ENCODE measurements around the gene GSTA3.
"Not testable (repeated sequence)": the region's sequence is repeated elsewhere in the genome, so short reads cannot be mapped to it uniquely, and the experiment has no call there.

DNA sequence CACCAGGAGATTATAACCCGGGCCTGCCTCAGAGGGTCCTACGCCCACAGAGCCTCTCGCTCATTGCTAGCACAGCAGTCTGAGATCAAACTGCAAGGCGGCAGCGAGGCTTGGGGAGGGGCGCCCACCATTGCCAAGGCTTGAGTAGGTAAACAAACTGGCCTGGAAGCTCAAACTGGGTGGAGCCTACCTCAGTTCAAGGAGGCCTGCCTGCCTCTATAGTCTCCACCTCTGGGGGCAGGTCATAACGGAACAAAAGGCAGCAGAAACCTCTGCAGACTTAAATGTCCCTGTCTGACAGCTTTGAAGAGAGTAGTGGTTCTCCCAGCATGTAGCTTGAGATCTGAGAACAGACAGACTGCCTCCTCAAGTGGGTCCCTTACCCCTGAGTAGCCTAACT, 48.3 kb downstream of the GSTA3 start:
- TF ChIP-seq, protein P1, sequence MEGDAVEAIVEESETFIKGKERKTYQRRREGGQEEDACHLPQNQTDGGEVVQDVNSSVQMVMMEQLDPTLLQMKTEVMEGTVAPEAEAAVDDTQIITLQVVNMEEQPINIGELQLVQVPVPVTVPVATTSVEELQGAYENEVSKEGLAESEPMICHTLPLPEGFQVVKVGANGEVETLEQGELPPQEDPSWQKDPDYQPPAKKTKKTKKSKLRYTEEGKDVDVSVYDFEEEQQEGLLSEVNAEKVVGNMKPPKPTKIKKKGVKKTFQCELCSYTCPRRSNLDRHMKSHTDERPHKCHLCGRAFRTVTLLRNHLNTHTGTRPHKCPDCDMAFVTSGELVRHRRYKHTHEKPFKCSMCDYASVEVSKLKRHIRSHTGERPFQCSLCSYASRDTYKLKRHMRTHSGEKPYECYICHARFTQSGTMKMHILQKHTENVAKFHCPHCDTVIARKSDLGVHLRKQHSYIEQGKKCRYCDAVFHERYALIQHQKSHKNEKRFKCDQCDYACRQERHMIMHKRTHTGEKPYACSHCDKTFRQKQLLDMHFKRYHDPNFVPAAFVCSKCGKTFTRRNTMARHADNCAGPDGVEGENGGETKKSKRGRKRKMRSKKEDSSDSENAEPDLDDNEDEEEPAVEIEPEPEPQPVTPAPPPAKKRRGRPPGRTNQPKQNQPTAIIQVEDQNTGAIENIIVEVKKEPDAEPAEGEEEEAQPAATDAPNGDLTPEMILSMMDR (conservative IDR thresholded peaks at IDR 0.05 in 1 of 2, IDR thresholded peaks at IDR 0.05 in 1 of 2; ENCODE audit: low read depth in 1 of 2, low read length in 2 of 2) = not testable (repeated sequence)
- not testable (repeated sequence) for TF ChIP-seq EZH2 (IDR thresholded peaks at IDR 0.05; ENCODE audit: low read length, missing control alignments)
